NT2/D1 (cell line): Measurements from ENCODE around the gene LLGL1.

Source experiments
- DNase-seq: peaks from one replicate; pipeline ENCODE4 v3.0.0-alpha.2; 2011; ENCODE audit warnings: low read depth, low spot score
- H3K27me3 ChIP-seq: 2 replicates; pipeline ENCODE4 v1.6.0; 2011; ENCODE audit warnings: mild to moderate bottlenecking; ENCODE audit not compliant: insufficient read length, insufficient read depth
- H3K36me3 ChIP-seq: 2 replicates; pipeline ENCODE4 v1.6.1; 2011; ENCODE audit warnings: mild to moderate bottlenecking, low read length, mixed read lengths; ENCODE audit not compliant: insufficient read depth, insufficient read length
- H3K4me1 ChIP-seq: 2 replicates; pipeline ENCODE4 v1.5.1; 2011; ENCODE audit not compliant: insufficient read depth, insufficient read length
- H3K4me3 ChIP-seq: 2 replicates; pipeline ENCODE4 v1.5.1; 2011; ENCODE audit warnings: low read depth; ENCODE audit not compliant: insufficient read length
- H3K9ac ChIP-seq: 2 replicates; pipeline ENCODE4 v1.6.0; 2011; ENCODE audit warnings: low read depth; ENCODE audit not compliant: insufficient read length
- H3K9me3 ChIP-seq: 2 replicates; pipeline ENCODE4 v1.5.1; 2011; ENCODE audit warnings: mild to moderate bottlenecking, low read length; ENCODE audit not compliant: insufficient read depth
- SUZ12 ChIP-seq: IDR thresholded peaks from 2 replicates; pipeline ENCODE4 v1.6.1; 2011; ENCODE audit not compliant: insufficient read length, insufficient read depth; ENCODE audit errors: extremely low read depth
- YY1 ChIP-seq: IDR thresholded peaks from 2 replicates; pipeline ENCODE4 v1.6.1; 2011; ENCODE audit not compliant: insufficient read length, insufficient read depth
- ZNF274 ChIP-seq: IDR thresholded peaks from 2 replicates; pipeline ENCODE4 v1.6.1; 2011; ENCODE audit warnings: mild to moderate bottlenecking, low read depth, low read length

The LLGL1 gene

GRCh38 chr17:18262641-18263040, 37.2 kb downstream of the LLGL1 start:
- no peak overlapping the region for H3K9ac ChIP-seq
- peaks cover 31% of the 10 kb centered on the region for H3K36me3 ChIP-seq
- TF ChIP-seq YY1 (no peak), ZNF274 (no peak), SUZ12 (no peak)
- peaks cover 4% of the 10 kb centered on the region for H3K4me1 ChIP-seq
- no peak overlapping the region for H3K4me3 ChIP-seq
- H3K9me3 ChIP-seq, result no peaks in the 10 kb centered on the region
- no peaks in the 10 kb centered on the region for H3K27me3 ChIP-seq
- DNase-seq, result no peak

- peak overlapping the region; percentile 2 for H3K9ac ChIP-seq
- no peak for TF ChIP-seq ZNF274
- TF ChIP-seq SUZ12, result no peak
- no peak for TF ChIP-seq YY1
- DNase-seq, result no peak
- H3K36me3 ChIP-seq, result peaks cover 31% of the 10 kb centered on the region
- H3K4me3 ChIP-seq, result no peak overlapping the region
- H3K9me3 ChIP-seq, result no peaks in the 10 kb centered on the region
- H3K4me1 ChIP-seq, result peaks cover 13% of the 10 kb centered on the region
- H3K27me3 ChIP-seq, result no peaks in the 10 kb centered on the region
Observed at GRCh38 chr17:18263885-18264682, 38.6 kb downstream of the LLGL1 start.

- DNase-seq, result no peak
- peaks cover 55% of the 10 kb centered on the region for H3K36me3 ChIP-seq
- H3K9ac ChIP-seq, result no peak overlapping the region
- TF ChIP-seq ZNF274, result no peak
- TF ChIP-seq YY1, result no peak
- TF ChIP-seq SUZ12, result no peak
- H3K27me3 ChIP-seq, result no peaks in the 10 kb centered on the region
- no peak overlapping the region for H3K4me3 ChIP-seq
- H3K4me1 ChIP-seq, result peaks cover 14% of the 10 kb centered on the region
- no peaks in the 10 kb centered on the region for H3K9me3 ChIP-seq
Observed at GRCh38 chr17:18267366-18267765, 41.9 kb downstream of the LLGL1 start.

DNA sequence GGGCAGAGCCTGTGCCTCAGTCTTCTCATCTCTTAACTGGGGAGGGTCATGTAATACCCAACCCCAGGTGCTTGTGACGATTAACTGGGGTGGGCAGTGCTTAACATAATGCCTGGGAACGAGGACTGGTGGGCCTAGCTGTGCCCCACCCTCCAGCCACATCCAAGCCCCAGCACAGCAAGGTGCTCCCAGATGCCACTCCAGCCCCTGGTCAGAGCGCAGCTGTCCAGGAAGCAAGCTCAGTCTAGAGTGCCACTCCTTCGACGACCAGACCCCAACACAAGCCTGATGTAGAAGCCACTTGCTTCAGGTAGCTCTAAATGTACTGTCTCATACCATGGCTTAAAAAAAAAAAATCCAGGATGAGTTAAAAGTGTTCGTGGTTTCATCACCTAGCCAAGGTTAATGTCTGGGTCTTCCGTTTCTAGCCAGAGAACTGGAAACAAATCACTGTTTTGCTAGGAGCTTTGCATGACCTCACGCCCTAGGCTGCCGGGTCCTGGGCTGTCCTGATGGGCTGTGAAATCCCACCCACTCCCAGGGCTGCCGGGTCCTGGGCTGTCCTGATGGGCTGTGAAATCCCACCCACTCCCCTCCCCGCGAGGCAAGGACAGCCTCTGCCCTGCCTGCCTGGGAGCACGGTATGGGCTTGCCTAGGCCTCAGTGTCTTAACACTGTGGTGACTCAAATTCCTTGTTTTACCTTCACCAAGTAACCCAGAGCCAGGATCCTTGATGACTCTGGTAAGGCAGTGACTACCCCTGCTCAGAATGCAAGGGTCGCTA, 42.7 kb downstream of the LLGL1 start:
- Histone ChIP-seq H3K36me3 (peaks cover 54% of the 10 kb centered on the region), H3K9me3 (no peaks in the 10 kb centered on the region), H3K9ac (no peak overlapping the region), H3K4me1 (peaks cover 14% of the 10 kb centered on the region), H3K27me3 (no peaks in the 10 kb centered on the region), H3K4me3 (no peak overlapping the region)
- DNase-seq, result peak; percentile 40
- TF ChIP-seq SUZ12 (no peak), YY1 (no peak), ZNF274 (no peak)

- Histone ChIP-seq H3K9ac (no peak overlapping the region), H3K36me3 (peaks cover 45% of the 10 kb centered on the region), H3K27me3 (no peaks in the 10 kb centered on the region), H3K4me1 (peaks cover 14% of the 10 kb centered on the region), H3K4me3 (no peak overlapping the region), H3K9me3 (no peaks in the 10 kb centered on the region)
- TF ChIP-seq YY1, result no peak
- no peak for TF ChIP-seq ZNF274
- no peak for TF ChIP-seq SUZ12
- DNase-seq, result no peak
Observed at GRCh38 chr17:18270046-18270931, 44.9 kb downstream of the LLGL1 start.

GRCh38 chr17:18277076-18277475, 51.6 kb downstream of the LLGL1 start:
- peaks cover 73% of the 10 kb centered on the region for H3K36me3 ChIP-seq
- no peak overlapping the region for H3K4me3 ChIP-seq
- no peaks in the 10 kb centered on the region for H3K27me3 ChIP-seq
- no peak overlapping the region for H3K9ac ChIP-seq
- no peak for DNase-seq
- H3K4me1 ChIP-seq, result no peaks in the 10 kb centered on the region
- H3K9me3 ChIP-seq, result no peaks in the 10 kb centered on the region
- TF ChIP-seq SUZ12, result no peak
- TF ChIP-seq YY1, result no peak
- no peak for TF ChIP-seq ZNF274

- peaks cover 77% of the 10 kb centered on the region for H3K36me3 ChIP-seq
- no peak overlapping the region for H3K9ac ChIP-seq
- H3K4me1 ChIP-seq, result no peaks in the 10 kb centered on the region
- DNase-seq, result no peak
- H3K4me3 ChIP-seq, result no peak overlapping the region
- no peaks in the 10 kb centered on the region for H3K9me3 ChIP-seq
- H3K27me3 ChIP-seq, result no peaks in the 10 kb centered on the region
- TF ChIP-seq YY1, result no peak
- TF ChIP-seq SUZ12, result no peak
- no peak for TF ChIP-seq ZNF274
Observed at GRCh38 chr17:18278867-18279266, 53.4 kb downstream of the LLGL1 start.
